Embryonic facial prominence (tissue), 1 donor: ENCODE data around the gene ZG16.
"Not testable (repeated sequence)": the region's sequence is repeated elsewhere in the genome, so short reads cannot be mapped to it uniquely, and the experiment has no call there.

Source experiments
- DNase-seq: peaks from one replicate; pipeline ENCODE4 v3.0.0-alpha.2; 2016; ENCODE audit errors: extremely low spot score

Gene ZG16

DNA sequence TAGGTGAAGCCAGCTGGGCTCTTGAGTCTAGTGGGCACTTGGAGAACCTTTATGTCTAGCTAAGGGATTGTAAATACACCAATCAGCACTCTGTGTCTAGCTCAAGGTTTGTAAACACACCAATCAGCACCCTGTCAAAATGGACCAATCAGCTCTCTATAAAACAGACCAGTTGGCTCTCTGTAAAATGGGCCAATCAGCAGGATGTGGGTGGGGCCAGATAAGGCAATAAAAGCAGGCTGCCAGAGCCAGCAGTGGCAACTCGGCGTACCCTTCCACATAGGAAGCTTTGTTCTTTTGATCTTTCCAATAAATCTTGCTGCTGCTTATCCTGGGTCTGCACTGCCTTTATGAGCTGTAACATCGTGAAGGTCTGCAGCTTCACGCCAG lies 29.3 kb upstream of the ZG16 start:
- not testable (repeated sequence) for DNase-seq

GRCh38 chr16:29753516-29753915 lies 24.5 kb upstream of the ZG16 start:
- DNase-seq: no peak

DNA sequence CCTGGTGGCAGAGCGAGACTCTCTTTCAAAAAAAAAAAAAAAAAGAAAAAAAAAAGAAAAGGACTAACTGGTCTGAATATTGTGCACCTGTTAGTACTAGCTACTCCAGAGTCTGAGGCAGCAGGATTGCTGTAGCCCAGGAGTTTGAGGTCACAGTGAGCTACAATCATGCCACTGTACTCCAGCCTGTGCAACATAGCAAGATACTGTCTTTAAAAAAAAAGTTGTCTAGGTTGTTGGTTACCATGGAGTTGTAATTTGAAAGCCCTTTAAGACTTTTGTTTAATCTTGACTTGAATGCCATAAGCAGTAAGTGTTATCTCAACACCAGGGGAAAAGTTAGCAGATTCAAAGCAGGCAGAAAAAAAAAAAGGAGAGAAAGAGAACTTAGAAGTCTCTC lies 21.4 kb upstream of the ZG16 start:
- DNase-seq: no peak

- DNase-seq: not testable (repeated sequence)
Measured at GRCh38 chr16:29757086-29757485, 21.0 kb upstream of the ZG16 start.

- no peak for DNase-seq
Measured at GRCh38 chr16:29757950-29758466, 20.0 kb upstream of the ZG16 start.

- DNase-seq: no peak
Measured at GRCh38 chr16:29760567-29761279, 17.3 kb upstream of the ZG16 start.

DNA sequence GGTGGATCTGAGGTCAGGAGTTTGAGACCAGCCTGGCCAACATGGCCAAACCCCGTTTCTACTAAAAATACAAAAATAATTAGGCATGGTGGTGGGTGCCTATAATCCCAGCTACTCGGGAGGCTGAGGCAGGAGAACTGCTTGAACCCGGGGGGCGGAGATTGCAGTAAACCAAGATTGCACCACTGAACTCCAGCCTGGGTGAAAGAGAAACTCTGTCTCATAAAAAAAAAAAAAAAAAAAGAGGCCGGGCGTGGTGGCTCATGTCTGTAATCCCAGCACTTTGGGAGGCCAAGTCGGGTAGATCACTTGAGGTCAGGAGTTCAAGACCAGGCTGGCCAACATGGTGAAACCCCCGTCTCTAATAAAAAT lies 16.8 kb upstream of the ZG16 start:
- DNase-seq: not testable (repeated sequence)

DNA sequence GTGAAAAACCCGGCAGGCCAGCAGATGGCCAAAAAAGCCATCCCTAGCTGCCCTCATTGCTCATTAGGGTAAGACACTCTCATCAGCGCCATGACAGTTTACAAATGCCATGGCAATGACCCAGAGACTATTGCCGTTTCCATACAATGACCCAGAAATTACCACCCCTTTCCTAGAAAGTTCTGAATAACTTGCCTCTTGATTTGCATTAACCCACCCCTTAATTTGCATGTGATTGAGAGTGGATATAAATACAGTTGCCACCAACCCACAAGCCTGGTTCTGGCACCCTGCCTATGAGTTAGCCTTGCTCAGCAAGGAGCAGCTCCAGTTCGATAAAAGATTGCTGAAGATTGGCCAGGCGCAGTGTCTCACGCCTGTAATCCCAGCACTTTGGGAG lies 16.2 kb upstream of the ZG16 start:
- no peak for DNase-seq

DNA sequence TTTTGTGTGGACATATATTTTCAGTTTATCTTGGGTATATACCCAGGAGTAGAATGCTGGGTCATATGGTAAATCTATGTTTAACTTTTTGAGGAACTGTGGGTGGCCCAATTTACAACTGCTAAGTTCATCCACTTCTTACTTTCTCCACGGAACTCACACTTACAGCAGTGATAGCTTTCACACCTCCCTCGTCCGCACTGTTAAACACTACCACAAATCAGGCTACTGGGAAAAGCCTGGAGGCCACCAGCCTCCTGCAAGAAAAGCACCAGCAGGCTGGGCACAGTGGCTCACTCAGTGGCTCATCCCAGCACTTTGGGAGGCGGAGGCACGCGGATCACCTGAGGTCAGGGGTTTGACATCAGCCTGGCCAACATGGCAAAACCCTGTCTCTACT lies 14.7 kb upstream of the ZG16 start:
- DNase-seq: no peak

- DNase-seq: no peak
Measured at GRCh38 chr16:29765167-29766032, 12.7 kb upstream of the ZG16 start.

- no peak for DNase-seq
Measured at GRCh38 chr16:29766571-29766970, 11.5 kb upstream of the ZG16 start.

- no peak for DNase-seq
Measured at GRCh38 chr16:29767062-29767461, 11.0 kb upstream of the ZG16 start.

DNA sequence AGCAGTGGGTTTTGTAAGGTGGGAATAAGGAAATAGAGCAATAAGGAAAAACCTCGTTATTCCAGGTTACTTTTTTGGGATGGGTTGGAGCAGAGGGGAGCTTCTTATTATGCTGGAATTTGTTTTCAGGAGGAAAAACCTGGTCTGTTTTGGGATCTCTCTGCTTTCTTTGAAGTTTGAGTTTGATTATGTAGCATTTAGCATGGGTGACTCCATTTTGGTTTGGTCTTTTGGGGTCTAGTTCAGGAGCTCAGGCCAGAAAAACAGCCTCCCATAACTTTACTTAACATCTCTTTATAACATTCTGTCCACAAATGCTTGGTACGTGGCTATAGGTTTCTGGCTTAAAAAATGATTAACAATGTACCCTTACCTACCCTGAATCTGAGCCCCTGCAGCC lies 8.5 kb upstream of the ZG16 start:
- no peak for DNase-seq

GRCh38 chr16:29770250-29770929 lies 7.7 kb upstream of the ZG16 start:
- DNase-seq: no peak

- DNase-seq: not testable (repeated sequence)
Measured at GRCh38 chr16:29772330-29772729, 5.7 kb upstream of the ZG16 start.

GRCh38 chr16:29774730-29775129 lies 3.3 kb upstream of the ZG16 start:
- DNase-seq: no peak

DNA sequence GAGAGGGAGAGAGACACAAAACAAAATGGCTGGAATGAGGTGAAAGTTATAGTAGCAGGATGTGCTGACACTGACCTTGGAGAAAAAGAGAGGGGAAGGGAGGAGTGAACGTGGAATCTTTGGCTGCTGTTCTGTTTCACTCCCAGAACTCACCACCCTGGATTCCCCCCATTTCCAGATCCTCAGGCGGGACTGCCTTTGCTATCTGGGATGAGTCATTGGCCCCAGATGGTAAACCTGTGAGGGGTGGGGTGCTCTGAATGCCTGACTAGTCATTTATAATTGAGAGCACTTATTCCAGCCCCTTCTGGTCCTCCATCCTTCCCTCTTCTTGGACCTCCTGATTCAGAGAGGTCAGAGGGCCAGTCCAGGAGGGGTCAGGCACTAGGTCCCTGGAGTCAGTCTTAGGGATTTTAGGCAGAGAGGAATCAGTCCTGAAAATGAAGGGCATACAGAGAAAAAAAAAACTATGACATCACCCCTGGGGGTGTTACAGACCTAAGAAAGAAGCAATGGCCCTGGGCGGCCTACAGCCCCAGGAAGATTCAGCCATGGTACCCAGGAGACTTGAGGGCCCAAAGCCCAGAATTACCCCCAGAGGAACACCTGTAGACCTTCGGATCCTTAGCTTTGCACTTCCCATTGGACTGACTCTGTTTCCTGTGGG lies 2.2 kb upstream of the ZG16 start:
- no peak for DNase-seq

DNA sequence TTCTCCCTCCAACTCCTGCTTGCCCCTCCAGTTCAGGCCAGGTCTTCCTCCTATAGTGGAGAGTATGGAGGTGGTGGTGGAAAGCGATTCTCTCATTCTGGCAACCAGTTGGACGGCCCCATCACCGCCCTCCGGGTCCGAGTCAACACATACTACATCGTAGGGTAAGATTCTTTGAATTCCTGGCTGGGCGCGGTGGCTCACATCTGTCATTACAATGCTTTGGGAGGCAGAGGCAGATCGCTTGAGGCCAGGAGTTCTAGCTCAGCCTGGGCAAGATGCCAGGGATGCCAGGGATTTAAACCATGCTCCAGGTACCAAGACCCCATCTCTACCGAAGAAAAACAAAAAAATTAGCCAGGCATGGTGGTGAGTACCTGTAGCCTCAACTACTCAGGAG lies 1.4 kb downstream of the ZG16 start:
- DNase-seq: no peak

DNA sequence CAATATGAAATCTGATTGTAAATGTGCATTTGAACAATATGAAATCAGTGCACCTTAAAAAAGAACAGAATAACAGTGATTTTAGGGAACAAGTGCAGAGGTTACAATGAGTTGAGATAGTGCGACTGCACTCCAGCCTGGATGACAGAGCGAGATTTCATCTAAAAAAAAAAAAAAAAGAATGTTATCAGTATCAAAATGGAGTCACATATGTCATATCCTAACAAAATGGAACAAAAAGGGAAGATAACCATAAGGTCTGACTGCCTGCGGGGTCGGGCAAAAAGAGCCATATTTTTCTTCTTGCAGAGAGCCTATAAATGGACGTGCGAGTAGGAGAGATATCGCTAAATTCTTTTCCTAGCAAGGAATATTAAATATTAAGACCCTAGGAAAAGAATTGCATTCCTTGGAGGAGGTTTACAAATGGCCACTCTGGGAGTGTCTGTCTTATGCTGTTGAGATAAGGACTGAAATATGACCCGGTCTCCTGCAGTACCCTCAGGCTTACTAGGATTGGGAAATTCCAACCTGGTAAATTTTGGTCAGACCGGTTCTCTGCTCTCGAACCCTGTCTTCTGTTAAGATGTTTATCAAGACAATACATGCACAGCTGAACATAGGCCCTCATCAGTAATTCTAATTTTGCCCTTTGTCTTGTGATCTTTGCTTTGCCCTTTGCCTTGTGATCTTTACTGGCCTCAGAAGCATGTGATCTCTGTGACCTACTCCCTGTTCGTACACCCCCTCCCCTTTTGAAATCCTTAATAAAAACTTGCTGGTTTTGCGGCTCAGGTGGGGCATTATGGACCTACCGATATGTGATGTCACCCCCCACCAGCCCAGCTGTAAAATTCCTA lies 5.3 kb downstream of the ZG16 start:
- DNase-seq: not testable (repeated sequence)

GRCh38 chr16:29784157-29784556 lies 6.1 kb downstream of the ZG16 start:
- no peak for DNase-seq
